Testis (tissue), 2 donors: ENCODE measurements around the gene FLACC1.

Source experiments
- POLR2A ChIP-seq: fragments of 450-650 bp; IDR thresholded peaks from one replicate; pipeline ENCODE4 v1.6.1; 2017; ENCODE audit warnings: antibody characterized with exemption, mild to moderate bottlenecking, moderate library complexity
- TF ChIP-seq, protein P1 (sequence below), 3 experiments: fragments of 450-650 bp in 2 of 3; fragments of 200-600 bp in 1 of 3; sonication (generic) in 1 of 3; IDR thresholded peaks; one replicate each; pipeline ENCODE4 v1.5.1; 2016 to 2019; ENCODE audit warnings: antibody characterized with exemption in 3 of 3, mild to moderate bottlenecking in 2 of 3, moderate library complexity in 1 of 3

DNA sequence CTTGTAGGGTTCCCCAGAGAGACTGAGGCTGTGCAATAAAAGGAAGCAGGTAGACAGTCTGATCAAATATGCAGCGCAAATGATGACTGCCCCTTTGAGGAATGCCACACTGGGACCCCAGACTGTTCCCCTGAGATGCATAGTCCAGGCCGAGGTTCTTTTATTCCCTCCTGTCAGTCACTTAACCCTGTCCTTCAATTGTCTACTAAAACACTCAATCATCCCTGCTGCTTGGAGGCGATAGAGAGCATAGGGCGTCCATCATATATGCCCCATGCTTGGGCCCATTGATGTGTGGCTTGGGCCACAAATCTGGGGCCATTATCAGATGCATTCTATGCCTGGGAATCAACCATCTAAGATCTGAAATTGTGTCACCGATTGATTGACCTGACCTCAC is 112.3 kb downstream of the FLACC1 start:
- no peak for TF ChIP-seq POLR2A
- TF ChIP-seq, protein P1, sequence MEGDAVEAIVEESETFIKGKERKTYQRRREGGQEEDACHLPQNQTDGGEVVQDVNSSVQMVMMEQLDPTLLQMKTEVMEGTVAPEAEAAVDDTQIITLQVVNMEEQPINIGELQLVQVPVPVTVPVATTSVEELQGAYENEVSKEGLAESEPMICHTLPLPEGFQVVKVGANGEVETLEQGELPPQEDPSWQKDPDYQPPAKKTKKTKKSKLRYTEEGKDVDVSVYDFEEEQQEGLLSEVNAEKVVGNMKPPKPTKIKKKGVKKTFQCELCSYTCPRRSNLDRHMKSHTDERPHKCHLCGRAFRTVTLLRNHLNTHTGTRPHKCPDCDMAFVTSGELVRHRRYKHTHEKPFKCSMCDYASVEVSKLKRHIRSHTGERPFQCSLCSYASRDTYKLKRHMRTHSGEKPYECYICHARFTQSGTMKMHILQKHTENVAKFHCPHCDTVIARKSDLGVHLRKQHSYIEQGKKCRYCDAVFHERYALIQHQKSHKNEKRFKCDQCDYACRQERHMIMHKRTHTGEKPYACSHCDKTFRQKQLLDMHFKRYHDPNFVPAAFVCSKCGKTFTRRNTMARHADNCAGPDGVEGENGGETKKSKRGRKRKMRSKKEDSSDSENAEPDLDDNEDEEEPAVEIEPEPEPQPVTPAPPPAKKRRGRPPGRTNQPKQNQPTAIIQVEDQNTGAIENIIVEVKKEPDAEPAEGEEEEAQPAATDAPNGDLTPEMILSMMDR (IDR thresholded peaks at IDR 0.05): no peak
